Kidney epithelial cell (primary cell): Measurements from ENCODE around the gene CDKL5. TPM values are rescaled to one million over a fixed set of nuclear protein-coding genes. Genes with fewer than 3 reads are reported as not detected.

Experiments used
- DNase-seq: peaks from one replicate; pipeline ENCODE4 v3.0.0-alpha.2; 2010; ENCODE audit warnings: low read depth
- H3K27me3 ChIP-seq: 2 replicates; pipeline ENCODE4 v1.6.0; 2011; ENCODE audit warnings: low read length; ENCODE audit not compliant: control insufficient read depth, insufficient read depth
- H3K36me3 ChIP-seq: 2 replicates; pipeline ENCODE4 v1.5.1; 2011; ENCODE audit warnings: low read length; ENCODE audit not compliant: control insufficient read depth, insufficient read depth
- H3K4me3 ChIP-seq: 2 replicates; pipeline ENCODE4 v1.5.1; 2011; ENCODE audit warnings: low read depth, mild to moderate bottlenecking, control low read depth, low read length
- total RNA-seq: library from RNA; depleted of rRNA; stranded (reverse); fragments of >200 nt; gene quantifications from 2 replicates; pipeline ENCODE4 v1.2.3, GENCODE V29; 2015
- TF ChIP-seq, protein P1 (sequence below): IDR thresholded peaks from 2 replicates; pipeline ENCODE4 v1.5.1; 2011; ENCODE audit warnings: mild to moderate bottlenecking, moderate library complexity, low read length, control low read depth, inconsistent platforms; ENCODE audit not compliant: insufficient read depth, poor library complexity, severe bottlenecking

Gene CDKL5
- total RNA-seq, 1 donor from 2014 or later, result 6.9 TPM

DNA sequence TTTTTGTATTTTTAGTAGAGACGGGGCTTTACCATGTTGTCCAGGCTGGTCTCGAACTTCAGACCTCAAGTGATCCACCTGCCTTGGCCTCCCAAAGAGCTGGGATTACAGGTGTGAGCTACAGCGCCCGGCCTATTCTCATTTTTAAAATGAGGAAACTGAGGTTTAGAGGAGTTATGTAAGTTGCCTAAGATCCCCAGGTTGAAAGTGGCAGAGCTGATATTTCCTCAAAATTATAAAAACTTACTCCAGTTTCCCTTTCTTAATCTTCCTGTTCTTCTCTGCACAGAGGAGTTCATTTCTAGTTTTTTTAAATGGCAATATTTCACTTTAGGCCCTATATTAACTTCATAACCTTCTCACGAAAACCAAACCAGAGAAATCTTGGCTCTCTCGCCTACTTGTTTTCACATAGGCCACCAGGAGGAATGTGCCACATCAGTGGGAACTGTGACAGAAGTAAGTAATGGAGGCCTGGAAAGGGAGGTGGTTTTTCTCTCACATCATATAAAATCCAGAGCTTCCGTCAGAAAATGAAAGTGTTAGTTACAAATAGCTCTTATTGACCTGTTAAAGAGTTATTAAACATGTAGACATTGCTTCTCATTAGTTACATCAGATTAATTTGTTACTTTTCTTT, 262.6 kb downstream of the CDKL5 start:
- Histone ChIP-seq H3K4me3 (no peak overlapping the region), H3K27me3 (no peaks in the 10 kb centered on the region), H3K36me3 (no peaks in the 10 kb centered on the region)
- TF ChIP-seq, protein P1, sequence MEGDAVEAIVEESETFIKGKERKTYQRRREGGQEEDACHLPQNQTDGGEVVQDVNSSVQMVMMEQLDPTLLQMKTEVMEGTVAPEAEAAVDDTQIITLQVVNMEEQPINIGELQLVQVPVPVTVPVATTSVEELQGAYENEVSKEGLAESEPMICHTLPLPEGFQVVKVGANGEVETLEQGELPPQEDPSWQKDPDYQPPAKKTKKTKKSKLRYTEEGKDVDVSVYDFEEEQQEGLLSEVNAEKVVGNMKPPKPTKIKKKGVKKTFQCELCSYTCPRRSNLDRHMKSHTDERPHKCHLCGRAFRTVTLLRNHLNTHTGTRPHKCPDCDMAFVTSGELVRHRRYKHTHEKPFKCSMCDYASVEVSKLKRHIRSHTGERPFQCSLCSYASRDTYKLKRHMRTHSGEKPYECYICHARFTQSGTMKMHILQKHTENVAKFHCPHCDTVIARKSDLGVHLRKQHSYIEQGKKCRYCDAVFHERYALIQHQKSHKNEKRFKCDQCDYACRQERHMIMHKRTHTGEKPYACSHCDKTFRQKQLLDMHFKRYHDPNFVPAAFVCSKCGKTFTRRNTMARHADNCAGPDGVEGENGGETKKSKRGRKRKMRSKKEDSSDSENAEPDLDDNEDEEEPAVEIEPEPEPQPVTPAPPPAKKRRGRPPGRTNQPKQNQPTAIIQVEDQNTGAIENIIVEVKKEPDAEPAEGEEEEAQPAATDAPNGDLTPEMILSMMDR, result no peak
- no peak for DNase-seq

DNA sequence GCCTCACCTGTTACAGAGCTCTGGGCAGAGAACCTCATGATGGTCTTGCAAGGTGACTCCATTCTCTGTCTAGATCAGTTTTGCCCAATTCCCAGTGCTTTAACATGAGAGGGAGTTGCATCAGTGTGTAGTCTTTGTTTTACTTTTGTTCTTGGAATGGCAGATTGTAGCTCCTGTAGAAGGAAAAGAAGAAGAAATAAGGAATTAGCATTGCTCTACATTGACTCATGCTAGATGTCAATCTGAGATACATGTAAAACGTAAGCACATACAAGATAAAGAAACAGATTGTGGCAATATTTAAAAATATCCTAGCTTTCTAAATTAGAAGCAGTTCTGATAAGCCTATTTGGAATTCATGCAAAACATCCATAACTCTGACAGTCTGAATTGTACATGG, 266.0 kb downstream of the CDKL5 start:
- DNase-seq, result no peak
- no peak overlapping the region for H3K4me3 ChIP-seq
- no peaks in the 10 kb centered on the region for H3K27me3 ChIP-seq
- TF ChIP-seq, protein P1, result no peak
- no peaks in the 10 kb centered on the region for H3K36me3 ChIP-seq

DNA sequence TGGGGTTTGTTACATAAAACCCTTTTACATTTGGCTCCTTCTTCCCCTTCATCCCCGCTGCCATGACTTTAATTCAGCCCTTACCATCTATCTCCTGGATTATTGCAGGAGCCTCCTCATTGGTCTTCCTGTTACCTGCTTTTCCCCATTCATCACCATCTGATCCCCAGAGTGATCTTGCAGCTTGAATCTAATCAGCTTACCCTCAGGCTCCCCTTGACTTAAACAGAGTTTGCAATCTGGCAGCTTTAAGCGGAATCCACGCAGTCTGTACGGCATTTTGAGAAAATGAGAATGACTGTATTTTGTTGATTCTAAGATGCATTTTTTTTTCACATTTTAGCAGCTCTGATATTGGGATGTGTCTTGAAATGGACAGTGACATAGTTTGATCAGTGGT, 267.1 kb downstream of the CDKL5 start:
- Histone ChIP-seq H3K4me3 (no peak overlapping the region), H3K36me3 (no peaks in the 10 kb centered on the region), H3K27me3 (no peaks in the 10 kb centered on the region)
- TF ChIP-seq, protein P1, result no peak
- no peak for DNase-seq

DNA sequence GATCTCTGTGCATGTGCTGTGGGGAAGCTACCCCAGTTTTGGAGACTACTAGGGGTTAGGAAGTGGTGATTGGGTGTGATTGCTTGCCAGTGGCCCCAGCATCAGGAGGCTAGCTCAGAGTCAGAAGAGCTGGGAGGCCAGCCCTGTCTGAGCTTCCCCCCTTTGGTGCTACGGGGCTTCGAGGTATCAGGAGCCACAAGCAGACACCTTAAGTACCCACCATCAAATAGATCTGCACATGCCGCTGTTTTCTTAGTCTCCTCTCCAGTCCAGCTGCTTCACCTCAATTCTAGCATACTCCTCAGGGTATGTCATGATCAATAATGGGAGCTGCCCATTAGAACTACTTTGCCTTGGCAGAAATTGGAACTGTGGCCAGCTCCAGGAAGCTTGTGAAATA, 271.2 kb downstream of the CDKL5 start:
- Histone ChIP-seq H3K36me3 (no peaks in the 10 kb centered on the region), H3K27me3 (no peaks in the 10 kb centered on the region), H3K4me3 (no peak overlapping the region)
- TF ChIP-seq, protein P1, result no peak
- DNase-seq, result no peak

DNA sequence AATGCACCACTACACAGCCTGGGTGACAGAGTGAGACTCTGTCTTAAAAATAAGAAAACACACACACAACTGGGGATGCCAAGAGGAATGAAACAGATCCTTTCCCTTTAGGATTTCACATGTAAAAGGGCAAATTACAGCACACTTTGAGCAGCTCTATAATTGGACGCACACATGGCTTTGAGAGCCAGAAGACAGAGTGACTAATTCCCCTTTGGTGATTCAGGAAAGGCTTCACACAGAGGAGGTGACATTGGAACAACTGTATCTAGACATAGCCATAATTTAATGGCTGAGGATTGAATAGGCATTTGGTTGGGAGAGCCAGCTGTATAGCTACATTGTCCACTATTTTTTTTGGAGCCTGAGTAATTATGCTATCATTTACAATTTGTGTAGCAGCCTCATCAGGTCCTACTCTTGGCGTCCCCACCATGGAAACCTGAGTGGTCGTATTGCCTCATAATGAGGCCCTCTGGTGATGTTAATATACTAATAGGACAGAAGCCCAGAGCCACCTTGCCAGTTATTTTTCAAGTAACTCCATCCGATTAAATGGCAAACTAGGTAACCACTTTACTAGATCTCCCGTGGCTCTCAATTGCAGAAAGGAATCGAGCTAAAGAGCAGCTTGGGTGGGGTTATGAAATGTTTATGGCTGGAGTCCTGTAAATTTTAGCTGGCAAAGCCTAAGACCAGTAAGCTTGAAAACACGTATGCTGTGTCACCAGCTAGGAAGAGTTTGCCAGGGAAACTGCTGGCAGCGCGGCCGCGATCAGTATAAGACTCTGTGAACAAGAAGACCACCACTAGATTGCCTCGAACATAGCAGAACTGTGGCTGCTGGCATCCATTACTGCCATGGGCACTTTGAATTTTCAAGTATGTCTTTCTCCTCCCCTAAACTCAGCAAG, 273.6 kb downstream of the CDKL5 start:
- TF ChIP-seq, protein P1, result no peak
- H3K27me3 ChIP-seq, result no peaks in the 10 kb centered on the region
- no peak overlapping the region for H3K4me3 ChIP-seq
- H3K36me3 ChIP-seq, result no peaks in the 10 kb centered on the region
- DNase-seq, result no peak
